ENCODE results near the gene STING1.

- TF ChIP-seq POLR2A (IDR thresholded peaks at IDR 0.05) (no peak), CTCF (IDR thresholded peaks at IDR 0.05) (no peak)
Observed at GRCh38 chr5:139461176-139461575, 21.4 kb downstream of the STING1 start.
